IMR-90 (cell line): Measurements from ENCODE around the gene FAM180A. TPM values are rescaled to one million over a fixed set of nuclear protein-coding genes. Genes with fewer than 3 reads are reported as not detected.

Experiments
- ATAC-seq: fragments of 200-7000 bp; cut with Tn5 transposase; 2 replicates; pipeline ENCODE4 v1.9.1; 2020; ENCODE audit warnings: low read depth, mild to moderate bottlenecking, moderate library complexity
- BruUV-seq: library from RNA; stranded (reverse); fragments of 400-500 nt; replicated peaks from 2 replicates; lab custom pipeline; 2021; lab: Mats Ljungman, UMichigan
- CTCF ChIA-PET: fragments of 300-600 bp; formaldehyde crosslinking; extraction: SDS; loops from one replicate; lab custom pipeline; 2021; ENCODE audit warnings: antibody characterized with exemption; lab: Yijun Ruan, JAX
- POLR2A ChIA-PET: fragments of 300-600 bp; sonication (Branson Sonifier 250); formaldehyde crosslinking; loops from one replicate; lab custom pipeline; 2022; ENCODE audit warnings: antibody characterized with exemption; ENCODE audit not compliant: unreplicated experiment; lab: Charles Lee
- DNase-seq: peaks from one replicate; pipeline ENCODE4 v3.0.0; 2013
- H2AFZ ChIP-seq: replicated peaks from 2 replicates; pipeline ENCODE3; 2013; ENCODE audit warnings: low read length, mild to moderate bottlenecking; ENCODE audit not compliant: poor library complexity
- H2AK5ac ChIP-seq: 2 replicates; pipeline ENCODE4 v1.6.1; 2013; ENCODE audit warnings: low read depth, low read length, inconsistent platforms
- H2AK9ac ChIP-seq: replicated peaks from 2 replicates; pipeline ENCODE3; 2013; ENCODE audit warnings: mild to moderate bottlenecking, low read depth, low read length, moderate library complexity; ENCODE audit not compliant: poor library complexity
- H2BK120ac ChIP-seq: 2 replicates; pipeline ENCODE4 v1.6.1; 2013; ENCODE audit warnings: low read depth, low read length, inconsistent platforms
- H2BK15ac ChIP-seq: 3 replicates; pipeline ENCODE4 v1.6.1; 2013; ENCODE audit warnings: low read depth, low read length, inconsistent platforms
- H2BK20ac ChIP-seq: 2 replicates; pipeline ENCODE4 v1.6.1; 2013; ENCODE audit warnings: low read depth, mild to moderate bottlenecking, inconsistent platforms, low read length, moderate library complexity
- H2BK5ac ChIP-seq: 2 replicates; pipeline ENCODE4 v1.6.1; 2013; ENCODE audit warnings: mild to moderate bottlenecking, low read depth, low read length, inconsistent platforms; ENCODE audit not compliant: poor library complexity, severe bottlenecking
- H3K14ac ChIP-seq: replicated peaks from 2 replicates; pipeline ENCODE4 v1.6.1; 2013; ENCODE audit warnings: low read depth, low read length, inconsistent platforms
- H3K18ac ChIP-seq: 2 replicates; pipeline ENCODE4 v1.6.1; 2013; ENCODE audit warnings: low read depth, low read length, control low read depth
- H3K23ac ChIP-seq: 2 replicates; pipeline ENCODE4 v1.6.1; 2013; ENCODE audit warnings: low read depth, low read length, inconsistent platforms
- H3K27ac ChIP-seq: 2 replicates; pipeline ENCODE4 v1.5.1; 2013; ENCODE audit warnings: mild to moderate bottlenecking, control low read depth, low read length; ENCODE audit not compliant: insufficient read depth
- H3K27me3 ChIP-seq: 2 replicates; pipeline ENCODE4 v1.6.1; 2013; ENCODE audit warnings: low read length; ENCODE audit not compliant: control insufficient read depth, insufficient read depth
- H3K36me3 ChIP-seq: 2 replicates; pipeline ENCODE4 v1.6.1; 2013; ENCODE audit warnings: low read length, mixed read lengths; ENCODE audit not compliant: control insufficient read depth, insufficient read depth
- H3K4ac ChIP-seq: 2 replicates; pipeline ENCODE4 v1.6.1; 2013; ENCODE audit warnings: low read depth, low read length, inconsistent platforms
- H3K4me1 ChIP-seq: 2 replicates; pipeline ENCODE4 v1.6.1; 2013; ENCODE audit warnings: low read length, mixed read lengths; ENCODE audit not compliant: control insufficient read depth, insufficient read depth
- H3K4me2 ChIP-seq: 2 replicates; pipeline ENCODE4 v1.6.1; 2013; ENCODE audit warnings: low read depth, mild to moderate bottlenecking, control low read depth, low read length, moderate library complexity
- H3K4me3 ChIP-seq: 2 replicates; pipeline ENCODE4 v1.5.1; 2013; ENCODE audit warnings: low read depth, mild to moderate bottlenecking, control low read depth, low read length, moderate library complexity; ENCODE audit not compliant: insufficient read depth
- H3K56ac ChIP-seq: 2 replicates; pipeline ENCODE4 v1.6.1; 2013; ENCODE audit warnings: low read length, inconsistent platforms; ENCODE audit not compliant: insufficient read depth; ENCODE audit errors: extremely low read depth
- H3K79me1 ChIP-seq, 2 experiments: 2 replicates each; pipeline ENCODE4 v1.6.1; 2013; ENCODE audit warnings: low read length in 2 of 2, inconsistent platforms in 1 of 2, low read depth in 1 of 2
- H3K9ac ChIP-seq: 2 replicates; pipeline ENCODE4 v1.6.1; 2013; ENCODE audit warnings: low read depth, low read length, control low read depth
- H3K9me1 ChIP-seq: 2 replicates; pipeline ENCODE4 v1.6.1; 2013; ENCODE audit warnings: low read length, inconsistent platforms; ENCODE audit not compliant: insufficient read depth
- H3K9me3 ChIP-seq: 2 replicates; pipeline ENCODE4 v1.6.1; 2013; ENCODE audit warnings: low read length; ENCODE audit not compliant: control insufficient read depth, insufficient read depth
- H4K20me1 ChIP-seq: 2 replicates; pipeline ENCODE4 v1.6.1; 2013; ENCODE audit warnings: low read length, inconsistent platforms; ENCODE audit not compliant: insufficient read depth
- H4K5ac ChIP-seq: 2 replicates; pipeline ENCODE4 v1.6.1; 2013; ENCODE audit warnings: mild to moderate bottlenecking, low read depth, low read length, control low read depth
- H4K8ac ChIP-seq, 2 experiments: 2 replicates each; pipeline ENCODE4 v1.6.1; 2013; ENCODE audit warnings: low read depth in 2 of 2, low read length in 2 of 2, control low read depth in 1 of 2, inconsistent platforms in 1 of 2
- H4K91ac ChIP-seq: 2 replicates; pipeline ENCODE4 v1.6.1; 2013; ENCODE audit warnings: low read depth, low read length, inconsistent platforms; ENCODE audit not compliant: insufficient read depth
- BHLHE40 ChIP-seq: fragments of 150-350 bp; IDR thresholded peaks from 2 replicates; pipeline ENCODE4 v1.6.1; 2016; ENCODE audit warnings: mild to moderate bottlenecking, low read depth, low read length
- CEBPB ChIP-seq: IDR thresholded peaks from 2 replicates; pipeline ENCODE4 v1.6.1; 2012; ENCODE audit warnings: low read depth, low read length, improper control_type of control experiment
- CHD1 ChIP-seq: IDR thresholded peaks from 2 replicates; pipeline ENCODE4 v1.6.1; 2012; ENCODE audit warnings: low read depth, low read length, improper control_type of control experiment
- CTCF ChIP-seq: conservative IDR thresholded peaks from 2 replicates; pipeline ENCODE4 v1.5.1; 2012; ENCODE audit warnings: mild to moderate bottlenecking, low read depth, low read length, improper control_type of control experiment
- ELK1 ChIP-seq: fragments of 150-350 bp; IDR thresholded peaks from 2 replicates; pipeline ENCODE4 v1.6.1; 2016; ENCODE audit warnings: low read depth, mild to moderate bottlenecking, low read length, moderate library complexity, borderline replicate concordance
- FOS ChIP-seq: fragments of 150-350 bp; IDR thresholded peaks from 2 replicates; pipeline ENCODE4 v1.6.1; 2016; ENCODE audit warnings: low read depth, low read length
- MAZ ChIP-seq: IDR thresholded peaks from 2 replicates; pipeline ENCODE4 v1.6.1; 2012; ENCODE audit warnings: low read depth, mild to moderate bottlenecking, low read length, improper control_type of control experiment, moderate library complexity, borderline replicate concordance
- NFE2L2 ChIP-seq: fragments of 150-350 bp; IDR thresholded peaks from 2 replicates; pipeline ENCODE4 v1.6.1; 2016; ENCODE audit warnings: low read depth, mild to moderate bottlenecking, low read length
- RAD21 ChIP-seq: IDR thresholded peaks from 2 replicates; pipeline ENCODE4 v1.6.1; 2012; ENCODE audit warnings: low read length, improper control_type of control experiment
- RCOR1 ChIP-seq: IDR thresholded peaks from 2 replicates; pipeline ENCODE4 v1.6.1; 2012; ENCODE audit warnings: mild to moderate bottlenecking, low read length, improper control_type of control experiment; ENCODE audit not compliant: insufficient replicate concordance
- RFX5 ChIP-seq: IDR thresholded peaks from 2 replicates; pipeline ENCODE4 v1.8.0; 2012; ENCODE audit warnings: low read depth, mild to moderate bottlenecking, low read length, moderate library complexity
- SMC3 ChIP-seq: fragments of 150-350 bp; IDR thresholded peaks from 2 replicates; pipeline ENCODE4 v1.6.1; 2016; ENCODE audit warnings: low read depth, mild to moderate bottlenecking, antibody characterized with exemption, low read length, moderate library complexity
- USF2 ChIP-seq: fragments of 150-350 bp; IDR thresholded peaks from 2 replicates; pipeline ENCODE4 v1.6.1; 2017; ENCODE audit warnings: mild to moderate bottlenecking, antibody characterized with exemption, low read length, low read depth
- WGBS, 2 experiments: methylation state at CpG; one replicate each; pipeline versions ENCODE4 v1.1.5 to v1.1.7; 2013; ENCODE audit warnings: missing lambda C conversion rate in 2 of 2; ENCODE audit not compliant: insufficient read length in 1 of 2; ENCODE audit errors: extremely low coverage in 2 of 2; 5-methylcytosine and 5-hydroxymethylcytosine counted together
- dilution Hi-C: fragments of 300-500 bp; cut with HindIII; formaldehyde crosslinking; loops from one replicate; pipeline ENCODE4 v1.14.3; 2018; ENCODE audit warnings: low sequenced_read_pairs; ENCODE audit not compliant: unreplicated experiment
- in situ Hi-C: fragments of 300-500 bp; cut with MboI; formaldehyde crosslinking; loops from 3 replicates; pipeline ENCODE4 v1.14.3; 2019; ENCODE audit warnings: low sequenced_read_pairs, inconsistent platforms, mixed read lengths
- intact Hi-C: fragments of 100-400 bp; cut with micrococcal nuclease; formaldehyde crosslinking; loops from 2 replicates; pipeline ENCODE4 v1.10.0; 2022
- polyA plus RNA-seq, 3 experiments: library from polyadenylated mRNA; depleted of rRNA; stranded (reverse); fragments of >200 nt; gene quantifications; 2 replicates each; pipeline ENCODE4 v1.2.3, GENCODE V29; 2012; ENCODE audit warnings: low replicate concordance in 1 of 3
- total RNA-seq: library from RNA; depleted of rRNA; stranded (reverse); fragments of >200 nt; gene quantifications from 2 replicates; pipeline ENCODE4 v1.2.3, GENCODE V29; 2012

The FAM180A gene
- total and polyA plus RNA-seq, 2 of the 4 experiments (the other 2 are of a cell fraction) = 1.3 to 2.0 TPM

GRCh38 chr7:135743907-135744731 is 4.5 kb downstream of the FAM180A start:
- H3K18ac ChIP-seq = peak overlapping the region; percentile 58; the same call in 1 of the 2 replicates
- H2BK20ac ChIP-seq = peak overlapping the region; percentile 87
- ChIA-PET CTCF (interaction anchor here (0.7 to 1.2 kb wide), 2 partner anchors 9 to 67 kb away, joined by 3 read pairs; no protein-coding TSS in a partner anchor), POLR2A (no interaction called here)
- H2AFZ ChIP-seq = peak overlapping the region; percentile 87
- WGBS, 2 experiments = 0% methylated on average over 1 of the region's 14 CpGs; no CpG with 5 or more reads in 1 of the 2 experiments
- peak overlapping the region; percentile 40; the same call in 1 of the 2 replicates for H3K56ac ChIP-seq
- H3K4me3 ChIP-seq = no peak overlapping the region
- BruUV-seq = no TSS peak
- H2BK15ac ChIP-seq = peak overlapping the region; percentile 59; the same call in 2 of the 3 replicates
- peaks cover 23% of the 10 kb centered on the region for H3K4me1 ChIP-seq
- ATAC-seq = peak; percentile 5; the same call in 1 of the 2 replicates
- H2AK9ac ChIP-seq = peak overlapping the region; percentile 89
- H2BK120ac ChIP-seq = peak overlapping the region; percentile 88
- in situ Hi-C loops = no loop called here
- H3K36me3 ChIP-seq = no peaks in the 10 kb centered on the region
- peak overlapping the region; percentile 11; the same call in 1 of the 2 replicates for H3K23ac ChIP-seq
- peak; percentile 75 for DNase-seq
- peak overlapping the region; percentile 60 for H4K91ac ChIP-seq
- H3K4me2 ChIP-seq = peak overlapping the region; percentile 25; the same call in 1 of the 2 replicates
- peaks cover 21% of the 10 kb centered on the region for H3K9me1 ChIP-seq
- intact Hi-C loops = no loop called here
- H4K8ac ChIP-seq = peak overlapping the region; percentile 80 to 99; a peak in 3 of 4 replicates
- H4K5ac ChIP-seq = peak overlapping the region; percentile 69; the same call in 1 of the 2 replicates
- H3K27me3 ChIP-seq = no peaks in the 10 kb centered on the region
- H3K79me1 ChIP-seq = peaks cover 0 to 9% of the 10 kb centered on the region in 2 experiments; a peak in 1 of 4 replicates
- peak overlapping the region; percentile 73 for H3K14ac ChIP-seq
- peak overlapping the region; percentile 68 for H3K27ac ChIP-seq
- no peaks in the 10 kb centered on the region for H3K9me3 ChIP-seq
- no peaks in the 10 kb centered on the region for H4K20me1 ChIP-seq
- no peak overlapping the region for H3K9ac ChIP-seq
- peak overlapping the region; percentile 89 for H2AK5ac ChIP-seq
- H3K4ac ChIP-seq = peak overlapping the region; percentile 88
- peak overlapping the region; percentile 82 for H2BK5ac ChIP-seq
- dilution Hi-C loops = no loop called here
- TF ChIP-seq RAD21 (no peak), ELK1 (no peak), FOS (no peak), RFX5 (no peak), MAZ (no peak), SMC3 (no peak), BHLHE40 (no peak), NFE2L2 (no peak), USF2 (no peak), RCOR1 (no peak), CHD1 (no peak), CEBPB (no peak), CTCF (no peak)
